Mesendoderm (in vitro differentiated cells): ENCODE data around the gene HSF5.
A peak's percentile ranks its signal among the peaks of the same experiment; 100 is the strongest.

ENCODE experiments used
- DNase-seq: peaks from one replicate; pipeline ENCODE4 v3.0.0; 2013
- H2AK5ac ChIP-seq: 2 replicates; pipeline ENCODE4 v1.6.1; 2013; ENCODE audit warnings: low read length, inconsistent platforms
- H2BK120ac ChIP-seq: 2 replicates; pipeline ENCODE4 v1.6.1; 2013; ENCODE audit warnings: low read depth, mild to moderate bottlenecking, low read length, moderate library complexity, mixed read lengths
- H2BK15ac ChIP-seq: replicated peaks from 2 replicates; pipeline ENCODE4 v1.6.1; 2013; ENCODE audit warnings: low read depth, mild to moderate bottlenecking, moderate library complexity
- H2BK5ac ChIP-seq: 2 replicates; pipeline ENCODE4 v1.6.1; 2013; ENCODE audit warnings: low read length, inconsistent platforms
- H3K18ac ChIP-seq: 2 replicates; pipeline ENCODE4 v1.6.1; 2013; ENCODE audit warnings: mild to moderate bottlenecking, low read length, mixed read lengths
- H3K23ac ChIP-seq: one replicate; pipeline ENCODE4 v1.6.1; 2013; ENCODE audit warnings: low read length
- H3K27ac ChIP-seq: 2 replicates; pipeline ENCODE4 v1.5.1; 2013; ENCODE audit warnings: low read depth, mild to moderate bottlenecking, inconsistent platforms, low read length, moderate library complexity
- H3K27me3 ChIP-seq: 2 replicates; pipeline ENCODE4 v1.6.1; 2013; ENCODE audit warnings: low read length, control low read depth, mild to moderate bottlenecking, inconsistent platforms; ENCODE audit not compliant: insufficient read depth, poor library complexity
- H3K36me3 ChIP-seq: 2 replicates; pipeline ENCODE4 v1.6.1; 2013; ENCODE audit warnings: low read length, inconsistent platforms; ENCODE audit not compliant: control insufficient read depth, insufficient read depth
- H3K4ac ChIP-seq: one replicate; pipeline ENCODE4 v1.6.1; 2013; ENCODE audit warnings: low read depth, mild to moderate bottlenecking, low read length, moderate library complexity
- H3K4me1 ChIP-seq: 2 replicates; pipeline ENCODE4 v1.6.1; 2013; ENCODE audit warnings: low read depth, low read length, inconsistent platforms; ENCODE audit not compliant: control insufficient read depth
- H3K4me2 ChIP-seq: 2 replicates; pipeline ENCODE4 v1.6.1; 2013; ENCODE audit warnings: low read length
- H3K4me3 ChIP-seq: 2 replicates; pipeline ENCODE4 v1.5.1; 2013; ENCODE audit warnings: mild to moderate bottlenecking, low read length
- H3K56ac ChIP-seq: one replicate; pipeline ENCODE4 v1.6.1; 2013; ENCODE audit warnings: low read length
- H3K79me1 ChIP-seq: 2 replicates; pipeline ENCODE4 v1.6.1; 2013; ENCODE audit warnings: low read length, inconsistent platforms
- H3K79me2 ChIP-seq: 2 replicates; pipeline ENCODE4 v1.6.1; 2013; ENCODE audit warnings: mild to moderate bottlenecking, low read length; ENCODE audit not compliant: control insufficient read depth, insufficient read depth
- H3K9ac ChIP-seq: 2 replicates; pipeline ENCODE4 v1.6.1; 2013; ENCODE audit warnings: low read length, inconsistent platforms
- H4K5ac ChIP-seq: one replicate; pipeline ENCODE4 v1.6.1; 2013; ENCODE audit warnings: low read length
- H4K8ac ChIP-seq: one replicate; pipeline ENCODE4 v1.6.1; 2013; ENCODE audit warnings: low read depth, mild to moderate bottlenecking, control low read depth, low read length, moderate library complexity
- WGBS: extraction: QIAGEN DNeasy Blood & Tissue Kit; methylation state at CpG from one replicate; pipeline ENCODE4 v1.1.7; 2013; ENCODE audit warnings: low lambda C conversion rate, missing lambda C conversion rate; ENCODE audit not compliant: insufficient coverage; ENCODE audit errors: extremely low coverage; 5-methylcytosine and 5-hydroxymethylcytosine counted together

Gene HSF5

GRCh38 chr17:58515286-58515685, 27.1 kb upstream of the HSF5 start:
- H2AK5ac ChIP-seq: no peak overlapping the region
- no peak overlapping the region for H2BK5ac ChIP-seq
- H3K27me3 ChIP-seq: no peaks in the 10 kb centered on the region
- peaks cover 2% of the 10 kb centered on the region for H3K79me2 ChIP-seq
- H3K23ac ChIP-seq: no peak overlapping the region
- H3K4ac ChIP-seq: no peak overlapping the region
- H3K4me1 ChIP-seq: peaks cover 4% of the 10 kb centered on the region
- H3K56ac ChIP-seq: peak overlapping the region; percentile 84
- no peak overlapping the region for H2BK15ac ChIP-seq
- peaks cover 3% of the 10 kb centered on the region for H3K36me3 ChIP-seq
- no peak overlapping the region for H3K18ac ChIP-seq
- H2BK120ac ChIP-seq: no peak overlapping the region
- H3K79me1 ChIP-seq: peaks cover 13% of the 10 kb centered on the region
- H3K4me2 ChIP-seq: peak overlapping the region; percentile 53
- no CpG with 5 or more reads among the region's 2 CpGs for WGBS
- H3K9ac ChIP-seq: peak overlapping the region; percentile 66
- H4K5ac ChIP-seq: no peak overlapping the region
- H3K27ac ChIP-seq: no peak overlapping the region
- H4K8ac ChIP-seq: no peak overlapping the region
- H3K4me3 ChIP-seq: no peak overlapping the region
- no peak for DNase-seq

GRCh38 chr17:58514770-58515157, 26.6 kb upstream of the HSF5 start:
- peak overlapping the region; percentile 66 for H3K9ac ChIP-seq
- peaks cover 13% of the 10 kb centered on the region for H3K79me1 ChIP-seq
- H3K56ac ChIP-seq: peak overlapping the region; percentile 84
- peaks cover 6% of the 10 kb centered on the region for H3K36me3 ChIP-seq
- H3K4me1 ChIP-seq: peaks cover 4% of the 10 kb centered on the region
- H3K4me3 ChIP-seq: no peak overlapping the region
- no peak overlapping the region for H4K8ac ChIP-seq
- H2BK15ac ChIP-seq: no peak overlapping the region
- H4K5ac ChIP-seq: no peak overlapping the region
- peaks cover 2% of the 10 kb centered on the region for H3K79me2 ChIP-seq
- H2AK5ac ChIP-seq: peak overlapping the region; percentile 22
- no peak overlapping the region for H3K18ac ChIP-seq
- peak overlapping the region; percentile 26 for H3K4ac ChIP-seq
- H2BK5ac ChIP-seq: no peak overlapping the region
- H2BK120ac ChIP-seq: no peak overlapping the region
- H3K27me3 ChIP-seq: no peaks in the 10 kb centered on the region
- no peak for DNase-seq
- no CpG with 5 or more reads among the region's 11 CpGs for WGBS
- H3K4me2 ChIP-seq: peak overlapping the region; percentile 53
- H3K23ac ChIP-seq: no peak overlapping the region
- H3K27ac ChIP-seq: no peak overlapping the region

GRCh38 chr17:58513965-58514769, 26.0 kb upstream of the HSF5 start, which contains the start of gene MTMR4:
Gene MTMR4 (minus strand): TSS chr17:58514638. CDS start chr17:58514407, 231 bp downstream.
- no CpG with 5 or more reads among the region's 64 CpGs for WGBS
- H3K9ac ChIP-seq: peak within 1 kb of the TSS; percentile 85
- H2BK5ac ChIP-seq: no peak within 1 kb of the TSS
- no peaks in the 10 kb centered on the region for H3K27me3 ChIP-seq
- H4K5ac ChIP-seq: no peak within 1 kb of the TSS
- peak within 1 kb of the TSS; percentile 95 for H4K8ac ChIP-seq
- H3K23ac ChIP-seq: no peak within 1 kb of the TSS
- H3K4me2 ChIP-seq: peak within 1 kb of the TSS; percentile 85
- peaks cover 13% of the 10 kb centered on the region for H3K79me1 ChIP-seq
- no peak within 1 kb of the TSS for H2BK120ac ChIP-seq
- peak within 1 kb of the TSS; percentile 63 for H3K27ac ChIP-seq
- H2BK15ac ChIP-seq: no peak within 1 kb of the TSS
- H3K56ac ChIP-seq: peak within 1 kb of the TSS; percentile 93
- peak within 1 kb of the TSS; percentile 82 for H3K4me3 ChIP-seq
- peak; percentile 92 for DNase-seq
- H3K4me1 ChIP-seq: peaks cover 4% of the 10 kb centered on the region
- peaks cover 6% of the 10 kb centered on the region for H3K36me3 ChIP-seq
- peaks cover 2% of the 10 kb centered on the region for H3K79me2 ChIP-seq
- H3K18ac ChIP-seq: peak within 1 kb of the TSS; percentile 81
- H2AK5ac ChIP-seq: peak within 1 kb of the TSS; percentile 22
- peak within 1 kb of the TSS; percentile 58 for H3K4ac ChIP-seq

- Histone ChIP-seq H3K27ac (no peak overlapping the region), H4K8ac (no peak overlapping the region), H3K23ac (no peak overlapping the region), H2BK15ac (no peak overlapping the region), H3K4me2 (peak overlapping the region; percentile 85), H3K18ac (no peak overlapping the region), H2BK5ac (no peak overlapping the region), H3K27me3 (no peaks in the 10 kb centered on the region), H3K4me3 (peak overlapping the region; percentile 82), H2AK5ac (no peak overlapping the region), H3K56ac (peak overlapping the region; percentile 93), H3K9ac (peak overlapping the region; percentile 85), H3K36me3 (peaks cover 6% of the 10 kb centered on the region), H3K4ac (no peak overlapping the region), H2BK120ac (no peak overlapping the region), H3K79me2 (peaks cover 2% of the 10 kb centered on the region), H4K5ac (no peak overlapping the region), H3K79me1 (peaks cover 13% of the 10 kb centered on the region), H3K4me1 (peaks cover 4% of the 10 kb centered on the region)
- WGBS: no CpG with 5 or more reads among the region's 14 CpGs
- DNase-seq: no peak
Observed at GRCh38 chr17:58513267-58513964, 25.2 kb upstream of the HSF5 start.

- Histone ChIP-seq H3K79me1 (peaks cover 13% of the 10 kb centered on the region), H4K5ac (no peak overlapping the region), H3K4me1 (peaks cover 3% of the 10 kb centered on the region), H3K23ac (no peak overlapping the region), H3K27me3 (no peaks in the 10 kb centered on the region), H3K27ac (no peak overlapping the region), H4K8ac (no peak overlapping the region), H3K4ac (no peak overlapping the region), H3K56ac (no peak overlapping the region), H3K4me3 (no peak overlapping the region), H3K18ac (no peak overlapping the region), H2AK5ac (no peak overlapping the region), H3K4me2 (no peak overlapping the region), H2BK15ac (no peak overlapping the region), H2BK120ac (no peak overlapping the region), H3K79me2 (peaks cover 2% of the 10 kb centered on the region), H3K36me3 (peaks cover 6% of the 10 kb centered on the region), H3K9ac (no peak overlapping the region), H2BK5ac (no peak overlapping the region)
- no peak for DNase-seq
- WGBS: no CpG with 5 or more reads among the region's 5 CpGs
Observed at GRCh38 chr17:58510075-58510474, 21.9 kb upstream of the HSF5 start.
